Activated T-helper 1 cell treated with anti-CD3 and anti-CD28 coated beads, Interleukin-2, amount 50 U/mL, for 16 hours (primary cell): Measurements from ENCODE around the gene NUP54.

Experiments used
- DNase-seq, 2 donors: peaks; one replicate each; pipeline ENCODE4 v3.0.0-alpha.2; 2020; ENCODE audit warnings: low read depth in 1 of 2, low spot score in 1 of 2

NUP54 gene

DNA sequence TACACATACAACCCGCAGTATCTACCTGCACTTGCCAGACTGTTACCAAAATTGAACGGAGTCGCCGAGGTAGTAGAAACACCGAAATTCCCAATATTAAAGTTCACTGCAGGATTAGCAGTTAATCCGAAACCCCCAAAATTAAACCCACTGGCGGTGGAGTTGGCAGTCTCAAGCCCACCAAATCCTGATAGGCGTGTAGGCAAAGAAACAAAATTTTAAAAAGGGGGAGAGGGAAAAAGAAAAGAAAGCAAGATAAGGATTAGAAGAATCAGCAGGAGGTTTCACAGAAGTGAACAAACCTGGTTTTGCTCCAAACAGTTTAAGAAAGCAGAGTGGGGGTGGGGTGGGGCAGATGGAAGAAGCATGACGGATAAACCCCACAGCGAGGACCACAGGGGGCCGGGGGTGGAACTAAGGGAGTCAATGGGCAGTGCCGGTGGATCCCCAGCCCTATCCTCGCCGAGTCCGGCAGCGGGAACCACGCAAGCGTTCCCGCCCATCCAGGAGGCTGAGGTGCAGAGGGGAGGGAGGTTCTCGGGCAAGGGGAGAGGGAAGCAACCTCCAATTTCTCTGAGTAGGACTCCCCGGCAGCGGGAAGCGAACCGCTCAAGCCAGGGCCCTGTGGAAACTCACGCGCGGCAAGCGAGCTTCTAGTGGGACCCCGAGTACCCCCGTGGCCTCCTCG lies 599 bp downstream of the NUP54 start:
- DNase-seq, result peak in 1 of 2 donors; percentile 23

DNA sequence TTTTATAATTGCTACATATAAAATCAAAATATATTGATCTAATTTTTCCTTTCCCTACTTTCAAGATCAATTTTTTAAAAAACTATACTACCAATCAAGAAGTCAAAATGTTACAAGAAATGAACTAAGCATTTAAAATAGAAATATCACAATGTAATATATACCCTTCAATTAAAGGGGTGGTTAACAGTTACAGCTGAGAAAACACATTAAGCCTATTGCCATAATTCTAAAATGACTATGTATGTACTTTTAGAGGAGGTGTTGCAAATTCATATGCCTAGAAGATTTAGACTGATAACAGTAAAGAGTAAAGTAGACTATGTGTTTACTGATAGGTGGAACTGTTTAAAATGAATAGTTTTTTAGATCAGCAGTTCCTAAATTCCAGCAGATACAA lies 3.7 kb downstream of the NUP54 start:
- DNase-seq, result no peak

DNA sequence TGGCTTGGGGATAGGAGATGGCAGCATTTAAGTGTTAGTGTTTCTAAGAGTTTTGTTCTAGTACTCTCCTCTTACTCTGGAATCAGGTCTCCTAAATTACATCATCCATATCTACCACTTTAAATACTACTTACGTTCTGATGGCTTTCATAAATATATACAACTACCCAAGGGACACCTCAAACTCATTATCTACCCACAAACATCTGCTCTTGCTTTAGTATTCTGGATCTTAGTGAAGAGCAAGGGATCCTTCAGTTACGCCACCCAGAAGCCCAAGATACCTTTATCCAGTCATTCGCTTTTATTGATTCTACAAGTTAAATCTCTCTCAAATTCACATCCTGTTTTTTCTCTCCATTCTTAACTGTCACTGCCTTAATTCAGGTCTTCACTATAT lies 7.0 kb downstream of the NUP54 start:
- no peak for DNase-seq

GRCh38 chr4:76127754-76128153 lies 20.4 kb downstream of the NUP54 start:
- DNase-seq, result no peak

GRCh38 chr4:76125816-76126215 lies 22.4 kb downstream of the NUP54 start:
- no peak for DNase-seq

DNA sequence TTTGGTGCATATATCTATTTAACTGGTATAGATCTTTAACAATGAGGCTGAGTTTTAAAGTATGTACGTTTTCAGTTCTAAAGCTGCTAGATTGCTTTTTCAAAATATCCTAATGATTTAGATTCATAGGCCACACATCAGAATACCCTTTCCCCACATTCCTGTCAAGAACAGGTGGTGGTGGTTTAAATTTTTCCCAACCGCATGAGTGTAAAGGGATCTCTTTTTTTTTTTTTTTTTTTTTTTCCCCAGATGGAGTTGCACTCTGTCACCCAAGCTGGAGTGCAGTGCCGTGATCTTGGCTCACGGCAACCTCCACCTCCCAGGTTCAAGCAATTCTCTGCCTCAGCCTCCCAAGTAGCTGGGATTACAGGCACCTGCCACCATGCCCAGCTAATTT lies 28.0 kb downstream of the NUP54 start:
- no peak for DNase-seq

- no peak for DNase-seq
These were observed 30.7 kb downstream of the NUP54 start for GRCh38 chr4:76117536-76117935.

DNA sequence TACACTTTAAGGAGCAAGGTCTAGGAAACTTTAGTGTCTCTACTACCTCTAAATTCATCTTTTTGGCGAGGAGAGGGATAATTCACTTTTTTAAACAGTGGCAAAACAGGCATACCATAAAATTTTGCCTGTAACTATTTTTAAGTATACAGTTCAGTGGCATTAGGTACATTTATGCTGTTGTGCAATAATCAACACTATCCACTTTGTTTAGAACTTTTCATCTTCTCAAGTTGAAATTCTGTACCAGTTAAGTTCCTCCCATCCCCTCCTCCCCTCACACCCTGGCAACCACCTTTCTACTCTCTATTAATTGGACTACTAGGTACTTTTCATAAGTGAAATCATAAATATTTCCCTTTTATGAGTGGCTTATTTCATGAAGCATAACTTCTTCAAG lies 31.4 kb downstream of the NUP54 start:
- DNase-seq, result no peak

DNA sequence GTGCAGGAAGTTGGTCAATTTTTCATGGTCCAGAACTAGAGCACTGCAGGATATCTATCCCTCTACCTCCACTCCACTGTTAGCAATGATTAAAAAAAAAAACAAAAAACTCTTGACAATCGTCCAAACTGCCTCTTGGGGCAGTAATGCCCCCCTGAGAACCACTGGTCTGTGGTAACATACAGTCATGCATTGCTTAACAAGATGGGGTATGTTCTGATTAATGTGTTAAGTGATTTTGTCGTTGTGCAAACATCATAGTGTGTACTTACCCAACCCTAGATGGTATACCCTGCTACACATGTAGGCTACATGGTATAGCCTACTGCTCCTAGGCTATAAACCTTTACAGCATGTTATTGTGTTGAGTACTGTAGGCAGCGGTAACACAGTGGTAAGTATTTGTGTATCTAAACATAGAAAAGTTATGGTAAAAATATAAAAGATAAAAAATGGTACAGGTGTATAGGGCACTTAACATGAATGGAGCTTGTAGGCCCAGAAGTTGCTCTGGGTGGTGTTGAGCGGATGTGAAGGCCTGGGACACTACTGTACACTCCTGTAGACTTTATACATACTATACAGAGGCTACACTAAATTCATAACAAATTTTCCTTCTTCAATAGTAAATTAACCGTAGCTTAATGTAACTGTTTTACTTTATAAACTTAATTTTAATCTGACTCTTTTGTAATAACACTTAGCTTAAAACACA lies 39.6 kb downstream of the NUP54 start:
- DNase-seq, result no peak

DNA sequence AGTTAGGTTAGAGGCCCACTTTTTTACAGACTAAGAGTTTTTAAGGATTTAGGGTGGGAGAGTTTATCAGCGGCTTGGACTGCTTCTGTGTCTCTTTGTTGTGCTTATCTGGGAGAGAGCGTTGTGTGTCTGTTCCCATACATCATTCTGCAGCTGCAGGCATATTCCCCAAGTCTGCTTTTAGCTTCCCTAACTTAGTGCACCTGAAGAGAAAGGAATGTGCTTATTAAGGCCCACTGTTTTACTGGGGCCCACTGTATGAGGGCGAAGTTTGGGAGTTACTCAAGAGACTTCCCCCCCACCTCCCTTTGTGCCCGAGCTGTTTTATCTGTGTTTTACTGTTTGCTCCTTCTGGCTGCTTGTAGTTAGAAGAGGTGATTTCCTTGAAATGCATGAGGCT lies 41.8 kb downstream of the NUP54 start:
- DNase-seq, result no peak

DNA sequence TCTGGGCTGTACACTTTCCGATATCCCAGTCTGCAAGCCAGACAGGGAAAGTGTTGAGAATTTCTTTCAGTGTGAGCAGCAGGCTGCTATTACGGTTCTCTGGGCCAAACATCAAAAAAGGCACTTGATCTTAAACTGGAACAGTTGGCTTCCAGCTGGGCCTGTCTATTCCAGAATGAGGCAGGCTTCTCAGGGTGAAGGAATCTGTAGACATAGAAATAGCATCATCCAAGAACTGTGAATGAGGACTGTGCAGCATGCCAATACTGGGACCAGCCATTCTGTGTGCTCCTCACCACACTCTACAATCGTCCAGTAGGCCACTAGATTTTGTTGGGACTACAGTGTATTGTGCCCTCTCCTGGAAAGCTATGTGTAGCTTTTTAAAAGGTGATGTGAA lies 42.5 kb downstream of the NUP54 start:
- no peak for DNase-seq

DNA sequence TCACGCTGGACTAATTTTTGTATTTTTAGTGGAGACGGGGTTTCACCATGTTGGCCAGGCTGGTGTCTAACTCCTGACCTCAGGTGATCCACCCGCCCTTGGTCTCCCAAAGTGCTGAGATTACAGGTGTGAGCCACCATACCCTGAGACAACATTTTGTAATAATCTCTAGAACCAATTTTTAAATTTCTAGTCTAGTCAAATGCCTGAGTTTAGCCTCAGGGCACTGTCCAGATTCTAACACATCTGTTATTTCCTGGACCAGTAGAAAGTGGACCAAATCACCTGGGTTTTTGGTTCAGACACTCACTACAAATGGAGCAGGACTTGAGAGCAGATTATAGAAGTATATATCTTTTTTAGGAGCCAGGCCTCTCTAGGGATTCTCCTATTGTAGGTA lies 52.1 kb downstream of the NUP54 start:
- no peak for DNase-seq

- DNase-seq, result no peak
These were observed 52.6 kb downstream of the NUP54 start for GRCh38 chr4:76095568-76095967.

DNA sequence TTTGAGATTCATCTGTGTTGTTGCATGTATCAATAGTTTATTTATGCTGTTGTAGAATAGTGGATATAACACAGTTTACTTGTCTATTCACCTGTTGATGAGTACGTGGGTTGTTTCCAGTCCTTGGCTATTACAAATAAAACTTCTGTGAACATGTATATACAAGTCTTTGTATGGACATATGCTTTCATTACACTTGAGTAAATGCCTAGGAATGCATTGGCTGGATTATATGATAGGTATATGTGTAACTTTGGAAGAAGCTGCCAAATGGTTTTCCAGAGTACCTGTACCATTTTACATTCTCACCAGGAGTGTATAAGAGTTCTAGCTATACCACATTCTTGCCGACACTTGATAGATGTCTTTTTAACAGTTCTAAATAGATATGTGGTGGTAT lies 57.1 kb downstream of the NUP54 start:
- no peak for DNase-seq

GRCh38 chr4:76090241-76090691 lies 57.9 kb downstream of the NUP54 start:
- DNase-seq, result no peak

DNA sequence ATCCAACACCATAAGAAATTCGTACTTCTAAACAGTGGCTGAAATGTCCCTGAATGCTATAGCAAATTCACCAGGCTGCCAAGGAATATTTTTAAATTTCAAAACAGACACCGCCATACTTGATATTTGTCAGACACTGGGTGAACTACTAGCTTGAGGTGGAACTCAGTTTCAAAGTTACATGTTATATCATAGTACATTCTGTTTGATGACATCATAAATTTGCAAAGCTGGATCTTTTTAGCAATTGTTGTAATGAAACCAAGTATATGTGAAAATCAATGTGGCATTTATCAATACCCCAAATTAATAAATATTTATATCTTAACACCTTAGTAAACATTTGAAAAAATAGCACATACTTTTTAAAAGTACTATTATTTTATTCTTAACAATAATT lies 59.5 kb downstream of the NUP54 start:
- DNase-seq, result no peak

GRCh38 chr4:76087007-76087769 lies 61.0 kb downstream of the NUP54 start:
- no peak for DNase-seq

GRCh38 chr4:76084542-76084941 lies 63.7 kb downstream of the NUP54 start:
- no peak for DNase-seq

DNA sequence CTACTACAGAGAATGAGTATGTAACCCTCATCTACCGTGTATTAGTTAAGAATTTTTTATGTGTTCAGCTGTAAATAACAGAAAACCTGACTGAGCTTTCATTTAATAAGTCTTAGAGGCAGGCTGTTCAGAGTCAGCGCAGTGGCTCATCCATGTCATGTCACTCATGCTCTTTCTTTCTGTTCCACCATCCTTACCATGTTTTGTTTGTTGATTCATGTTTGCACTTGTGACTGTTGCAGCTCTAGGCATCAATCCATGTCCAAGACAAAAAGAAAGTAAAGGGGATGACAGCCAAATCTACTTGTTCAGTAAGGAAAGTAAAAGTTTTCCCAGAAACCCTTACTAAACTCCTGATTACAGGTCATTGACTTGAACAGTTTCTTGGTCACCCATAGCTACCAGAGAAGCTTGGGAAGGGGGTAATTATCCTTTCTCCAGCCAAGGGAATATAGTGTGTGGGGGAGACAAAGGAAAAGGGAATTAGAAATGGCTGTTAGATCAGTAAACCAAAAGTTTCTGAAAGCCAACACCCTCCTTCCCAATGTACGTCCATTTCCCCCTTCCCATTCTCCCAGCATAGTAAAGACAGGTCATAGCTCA lies 64.7 kb downstream of the NUP54 start:
- no peak for DNase-seq

- DNase-seq, result no peak
These were observed 70.1 kb downstream of the NUP54 start for GRCh38 chr4:76078033-76078613.

GRCh38 chr4:76074993-76075600 lies 73.1 kb downstream of the NUP54 start:
- no peak for DNase-seq
